GM06990 (cell line): ENCODE measurements around the gene RIPOR3.

Source experiments
- DNase-seq: peaks from one replicate; pipeline ENCODE4 v3.0.0-alpha.2; 2011; ENCODE audit not compliant: insufficient read length; ENCODE audit errors: extremely low read depth
- H3K27me3 ChIP-seq: replicated peaks from 2 replicates; pipeline ENCODE4 v1.6.0; 2011; ENCODE audit warnings: low read length; ENCODE audit not compliant: control insufficient read depth, insufficient read depth
- H3K36me3 ChIP-seq: 2 replicates; pipeline ENCODE4 v1.5.1; 2011; ENCODE audit warnings: low read length; ENCODE audit not compliant: control insufficient read depth, insufficient read depth
- H3K4me3 ChIP-seq: replicated peaks from 2 replicates; pipeline ENCODE4 v1.5.1; 2011; ENCODE audit warnings: low read depth, mild to moderate bottlenecking, control low read depth, low read length
- TF ChIP-seq, protein P1 (sequence below): IDR thresholded peaks from 2 replicates; pipeline ENCODE4 v1.5.1; 2011; ENCODE audit warnings: low read length, control low read depth, mild to moderate bottlenecking, inconsistent platforms; ENCODE audit not compliant: insufficient read depth, poor library complexity, severe bottlenecking

Gene RIPOR3

GRCh38 chr20:50651676-50652075 is 39.7 kb downstream of the RIPOR3 start:
- DNase-seq = no peak
- H3K27me3 ChIP-seq = no peaks in the 10 kb centered on the region
- TF ChIP-seq, protein P1, sequence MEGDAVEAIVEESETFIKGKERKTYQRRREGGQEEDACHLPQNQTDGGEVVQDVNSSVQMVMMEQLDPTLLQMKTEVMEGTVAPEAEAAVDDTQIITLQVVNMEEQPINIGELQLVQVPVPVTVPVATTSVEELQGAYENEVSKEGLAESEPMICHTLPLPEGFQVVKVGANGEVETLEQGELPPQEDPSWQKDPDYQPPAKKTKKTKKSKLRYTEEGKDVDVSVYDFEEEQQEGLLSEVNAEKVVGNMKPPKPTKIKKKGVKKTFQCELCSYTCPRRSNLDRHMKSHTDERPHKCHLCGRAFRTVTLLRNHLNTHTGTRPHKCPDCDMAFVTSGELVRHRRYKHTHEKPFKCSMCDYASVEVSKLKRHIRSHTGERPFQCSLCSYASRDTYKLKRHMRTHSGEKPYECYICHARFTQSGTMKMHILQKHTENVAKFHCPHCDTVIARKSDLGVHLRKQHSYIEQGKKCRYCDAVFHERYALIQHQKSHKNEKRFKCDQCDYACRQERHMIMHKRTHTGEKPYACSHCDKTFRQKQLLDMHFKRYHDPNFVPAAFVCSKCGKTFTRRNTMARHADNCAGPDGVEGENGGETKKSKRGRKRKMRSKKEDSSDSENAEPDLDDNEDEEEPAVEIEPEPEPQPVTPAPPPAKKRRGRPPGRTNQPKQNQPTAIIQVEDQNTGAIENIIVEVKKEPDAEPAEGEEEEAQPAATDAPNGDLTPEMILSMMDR = no peak

GRCh38 chr20:50649590-50649989 is 41.8 kb downstream of the RIPOR3 start:
- H3K27me3 ChIP-seq = no peaks in the 10 kb centered on the region
- DNase-seq = no peak
- TF ChIP-seq, protein P1 = no peak
- no peak overlapping the region for H3K4me3 ChIP-seq
- H3K36me3 ChIP-seq = no peaks in the 10 kb centered on the region

More at GRCh38 chr20:50651676-50652075, 39.7 kb downstream of the RIPOR3 start:
- Histone ChIP-seq H3K4me3 (no peak overlapping the region), H3K36me3 (no peaks in the 10 kb centered on the region)

DNA sequence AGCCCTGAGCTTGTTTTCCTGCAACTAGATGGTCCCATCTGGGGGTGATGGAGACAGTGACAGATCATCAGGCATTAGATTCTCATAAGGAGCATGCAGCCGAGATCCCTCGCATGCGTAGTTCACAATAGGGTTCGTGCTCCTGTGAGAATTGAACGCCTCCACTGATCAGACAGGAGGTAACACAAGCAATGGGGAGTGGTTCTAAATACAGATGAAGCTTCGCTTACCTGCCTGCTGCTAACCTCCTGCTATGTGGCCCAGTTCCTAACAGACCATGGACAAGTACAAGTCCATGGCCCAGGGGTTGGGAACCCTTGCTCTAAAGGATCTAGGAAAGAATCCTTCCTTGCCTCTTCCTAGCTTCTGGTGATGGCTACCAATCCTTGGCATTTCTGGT is 42.7 kb downstream of the RIPOR3 start:
- DNase-seq = no peak
- Histone ChIP-seq H3K4me3 (no peak overlapping the region), H3K36me3 (no peaks in the 10 kb centered on the region), H3K27me3 (no peaks in the 10 kb centered on the region)
- TF ChIP-seq, protein P1 = no peak

DNA sequence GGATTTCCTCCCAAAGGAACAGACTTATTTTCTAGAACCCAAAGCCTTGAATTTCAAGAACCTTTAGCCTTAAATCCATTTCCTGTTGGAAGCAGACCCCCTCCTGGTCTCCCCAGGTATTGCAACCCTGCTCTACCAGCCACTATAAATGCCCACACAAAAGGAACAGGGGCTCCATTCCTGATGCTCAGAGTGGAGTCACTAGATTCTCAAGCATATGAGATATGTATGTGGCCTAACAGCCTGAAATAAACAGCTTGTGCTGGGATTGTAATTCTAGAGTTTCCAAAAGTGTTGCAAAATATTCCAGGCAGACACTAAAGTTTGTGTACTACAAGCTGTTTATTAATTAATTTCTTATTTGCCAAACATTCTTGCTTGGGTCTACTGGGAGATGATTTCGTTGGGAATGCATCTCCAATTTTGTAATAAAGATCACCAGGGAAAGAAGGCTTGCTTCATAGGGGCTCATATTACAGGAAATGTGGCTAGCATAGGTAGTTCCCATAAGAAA is 44.8 kb downstream of the RIPOR3 start:
- Histone ChIP-seq H3K27me3 (no peaks in the 10 kb centered on the region), H3K4me3 (no peak overlapping the region), H3K36me3 (no peaks in the 10 kb centered on the region)
- TF ChIP-seq, protein P1 = no peak
- no peak for DNase-seq

DNA sequence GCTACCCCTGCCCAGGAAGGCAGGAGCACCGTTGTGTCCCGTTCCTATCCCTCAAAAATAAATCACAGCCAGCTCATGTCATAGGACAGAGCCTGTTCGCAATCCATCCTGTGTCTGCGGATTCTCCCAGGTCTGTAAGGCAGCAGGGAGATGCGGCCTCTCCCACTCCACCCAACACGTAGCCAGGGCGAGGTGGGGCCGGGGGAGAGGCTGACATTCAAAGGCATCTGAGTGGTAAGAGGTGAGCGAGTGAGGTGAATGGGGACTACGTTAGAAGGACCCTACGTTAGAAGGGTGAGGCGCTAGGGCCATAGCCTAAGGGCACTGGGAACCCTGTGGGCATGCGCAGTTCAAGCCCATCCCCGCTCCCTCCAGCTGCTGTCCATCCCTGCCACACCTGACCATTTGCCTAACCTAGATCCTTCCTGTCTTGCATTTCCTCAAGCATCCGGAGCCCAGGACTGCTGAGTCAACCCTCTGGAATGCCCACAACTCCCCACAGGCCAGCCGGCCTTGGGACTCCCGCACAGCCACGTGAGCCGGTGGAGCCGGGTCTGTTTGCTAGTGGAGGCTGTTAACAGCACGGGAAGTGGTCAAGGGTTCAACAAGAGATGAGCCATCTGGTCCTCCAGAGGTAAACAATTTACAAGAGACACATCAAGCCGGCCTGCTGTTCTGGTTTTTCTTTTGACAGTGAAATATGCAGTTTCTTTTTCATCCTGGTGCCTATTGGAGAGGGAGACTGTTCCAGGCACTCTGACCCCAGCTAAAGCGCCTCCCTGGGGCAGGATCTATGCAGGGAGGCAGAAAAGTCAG is 45.9 kb downstream of the RIPOR3 start:
- no peak for DNase-seq
- Histone ChIP-seq H3K27me3 (no peaks in the 10 kb centered on the region), H3K4me3 (no peak overlapping the region), H3K36me3 (no peaks in the 10 kb centered on the region)
- TF ChIP-seq, protein P1 = no peak
